ENCODE results near the gene NFIX.

The NFIX gene

GRCh38 chr19:13042443-13043130 is 47.3 kb downstream of the NFIX start:
- Histone ChIP-seq H3K9me3 (no peaks in the 10 kb centered on the region), H3K4me3 (ENCODE audit: low read depth in 1 of 2, low read length in 1 of 2) (no peak overlapping the region), H3K36me3 (no peaks in the 10 kb centered on the region), H3K4me1 (ENCODE audit: control insufficient read depth in 1 of 2, insufficient read depth in 1 of 2, low read depth in 1 of 2, low read length in 1 of 2) (no peaks in the 10 kb centered on the region), H3K27me3 (no peaks in the 10 kb centered on the region), H3K27ac (no peak overlapping the region)
- TF ChIP-seq, protein P1, sequence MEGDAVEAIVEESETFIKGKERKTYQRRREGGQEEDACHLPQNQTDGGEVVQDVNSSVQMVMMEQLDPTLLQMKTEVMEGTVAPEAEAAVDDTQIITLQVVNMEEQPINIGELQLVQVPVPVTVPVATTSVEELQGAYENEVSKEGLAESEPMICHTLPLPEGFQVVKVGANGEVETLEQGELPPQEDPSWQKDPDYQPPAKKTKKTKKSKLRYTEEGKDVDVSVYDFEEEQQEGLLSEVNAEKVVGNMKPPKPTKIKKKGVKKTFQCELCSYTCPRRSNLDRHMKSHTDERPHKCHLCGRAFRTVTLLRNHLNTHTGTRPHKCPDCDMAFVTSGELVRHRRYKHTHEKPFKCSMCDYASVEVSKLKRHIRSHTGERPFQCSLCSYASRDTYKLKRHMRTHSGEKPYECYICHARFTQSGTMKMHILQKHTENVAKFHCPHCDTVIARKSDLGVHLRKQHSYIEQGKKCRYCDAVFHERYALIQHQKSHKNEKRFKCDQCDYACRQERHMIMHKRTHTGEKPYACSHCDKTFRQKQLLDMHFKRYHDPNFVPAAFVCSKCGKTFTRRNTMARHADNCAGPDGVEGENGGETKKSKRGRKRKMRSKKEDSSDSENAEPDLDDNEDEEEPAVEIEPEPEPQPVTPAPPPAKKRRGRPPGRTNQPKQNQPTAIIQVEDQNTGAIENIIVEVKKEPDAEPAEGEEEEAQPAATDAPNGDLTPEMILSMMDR (IDR thresholded peaks at IDR 0.05): no peak

GRCh38 chr19:13043285-13043684 is 48.0 kb downstream of the NFIX start:
- Histone ChIP-seq H3K27ac (no peak overlapping the region), H3K4me1 (ENCODE audit: control insufficient read depth in 1 of 2, insufficient read depth in 1 of 2, low read depth in 1 of 2, low read length in 1 of 2) (no peaks in the 10 kb centered on the region), H3K9me3 (no peaks in the 10 kb centered on the region), H3K4me3 (ENCODE audit: low read depth in 1 of 2, low read length in 1 of 2) (no peak overlapping the region), H3K27me3 (no peaks in the 10 kb centered on the region), H3K36me3 (no peaks in the 10 kb centered on the region)
- TF ChIP-seq, protein P1 (IDR thresholded peaks at IDR 0.05): no peak

DNA sequence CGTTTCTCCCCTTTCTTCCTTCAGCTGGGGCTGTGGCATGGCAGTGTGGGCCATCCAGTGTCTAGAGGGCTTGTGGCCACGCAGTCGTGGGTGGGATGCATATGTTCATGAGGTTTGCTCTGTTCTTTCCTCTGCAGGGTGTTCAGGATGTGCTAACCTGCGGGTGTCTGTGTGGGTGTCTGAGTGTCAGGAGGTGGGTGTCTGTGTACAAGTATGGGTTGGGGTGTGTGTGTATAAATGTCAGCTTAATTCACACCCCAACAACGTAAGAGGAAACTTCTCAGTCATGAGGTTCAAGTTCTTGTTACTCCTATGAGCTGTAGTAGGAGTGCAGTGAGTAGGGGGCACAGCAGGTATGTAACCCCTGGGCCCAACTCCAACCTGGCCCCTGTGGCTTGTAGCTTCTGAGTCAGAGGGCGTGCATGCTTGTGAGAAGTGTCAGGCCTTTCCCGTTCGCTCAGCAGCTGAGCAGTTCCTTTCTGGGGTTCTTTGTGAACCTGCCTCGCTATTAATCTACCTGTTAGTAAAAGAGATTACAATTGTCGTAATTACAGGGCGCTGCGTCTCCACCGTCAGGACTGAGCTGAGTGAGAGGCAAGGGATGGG is 49.1 kb downstream of the NFIX start:
- H3K9me3 ChIP-seq: no peaks in the 10 kb centered on the region
- H3K4me1 ChIP-seq (ENCODE audit: control insufficient read depth in 1 of 2, insufficient read depth in 1 of 2, low read depth in 1 of 2, low read length in 1 of 2): no peaks in the 10 kb centered on the region
- H3K27me3 ChIP-seq: no peaks in the 10 kb centered on the region
- TF ChIP-seq, protein P1 (IDR thresholded peaks at IDR 0.05): no peak
- H3K4me3 ChIP-seq (ENCODE audit: low read depth in 1 of 2, low read length in 1 of 2): no peak overlapping the region
- no peaks in the 10 kb centered on the region for H3K36me3 ChIP-seq
- no peak overlapping the region for H3K27ac ChIP-seq

DNA sequence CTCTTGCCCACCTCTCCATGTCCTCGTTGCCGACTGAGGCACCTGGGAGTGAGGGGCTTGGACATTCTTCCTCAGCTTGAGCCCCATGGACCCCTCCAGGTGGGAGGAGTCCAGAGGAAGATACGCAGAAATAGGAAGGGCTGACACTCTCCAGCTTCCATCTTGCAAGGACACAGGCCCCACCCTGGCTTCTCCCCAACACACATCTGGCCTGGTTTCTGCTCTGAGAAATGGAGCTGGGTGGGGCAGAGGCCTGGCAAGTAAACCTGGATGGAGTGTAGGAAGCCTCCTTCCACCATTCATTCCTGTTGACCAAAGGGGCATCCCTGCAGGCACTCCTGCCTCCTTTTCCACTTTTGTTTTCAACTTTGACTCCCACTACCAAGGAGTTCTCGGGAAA is 50.5 kb downstream of the NFIX start:
- H3K27me3 ChIP-seq: peaks cover 1% of the 10 kb centered on the region
- H3K4me1 ChIP-seq (ENCODE audit: control insufficient read depth in 1 of 2, insufficient read depth in 1 of 2, low read depth in 1 of 2, low read length in 1 of 2): no peaks in the 10 kb centered on the region

GRCh38 chr19:13047374-13047773 is 52.1 kb downstream of the NFIX start:
- H3K27me3 ChIP-seq: peaks cover 17% of the 10 kb centered on the region
- H3K27ac ChIP-seq: no peak overlapping the region
- H3K4me3 ChIP-seq (ENCODE audit: low read depth in 1 of 2, low read length in 1 of 2): no peak overlapping the region
- H3K9me3 ChIP-seq: no peaks in the 10 kb centered on the region
- H3K4me1 ChIP-seq (ENCODE audit: control insufficient read depth in 1 of 2, insufficient read depth in 1 of 2, low read depth in 1 of 2, low read length in 1 of 2): peaks cover 0 to 5% of the 10 kb centered on the region in 2 experiments
- H3K36me3 ChIP-seq: no peaks in the 10 kb centered on the region
- TF ChIP-seq, protein P1 (IDR thresholded peaks at IDR 0.05): no peak

More for the DNA sequence above, 50.5 kb downstream of the NFIX start:
- no peaks in the 10 kb centered on the region for H3K36me3 ChIP-seq
- no peak overlapping the region for H3K4me3 ChIP-seq (ENCODE audit: low read depth in 1 of 2, low read length in 1 of 2)
- H3K27ac ChIP-seq: no peak overlapping the region
- TF ChIP-seq, protein P1 (IDR thresholded peaks at IDR 0.05): no peak
- no peaks in the 10 kb centered on the region for H3K9me3 ChIP-seq
